Stimulated activated CD4-positive, alpha-beta T cell treated with anti-CD3 and anti-CD28 coated beads, Interleukin-4, amount 100 ng/mL, for 48 hours (primary cell): Measurements from ENCODE around the gene BOD1L1.

Experiments used
- DNase-seq, 2 donors: peaks; one replicate each; pipeline ENCODE4 v3.0.0-alpha.2; 2020; ENCODE audit warnings: low read depth in 2 of 2

The BOD1L1 gene

DNA sequence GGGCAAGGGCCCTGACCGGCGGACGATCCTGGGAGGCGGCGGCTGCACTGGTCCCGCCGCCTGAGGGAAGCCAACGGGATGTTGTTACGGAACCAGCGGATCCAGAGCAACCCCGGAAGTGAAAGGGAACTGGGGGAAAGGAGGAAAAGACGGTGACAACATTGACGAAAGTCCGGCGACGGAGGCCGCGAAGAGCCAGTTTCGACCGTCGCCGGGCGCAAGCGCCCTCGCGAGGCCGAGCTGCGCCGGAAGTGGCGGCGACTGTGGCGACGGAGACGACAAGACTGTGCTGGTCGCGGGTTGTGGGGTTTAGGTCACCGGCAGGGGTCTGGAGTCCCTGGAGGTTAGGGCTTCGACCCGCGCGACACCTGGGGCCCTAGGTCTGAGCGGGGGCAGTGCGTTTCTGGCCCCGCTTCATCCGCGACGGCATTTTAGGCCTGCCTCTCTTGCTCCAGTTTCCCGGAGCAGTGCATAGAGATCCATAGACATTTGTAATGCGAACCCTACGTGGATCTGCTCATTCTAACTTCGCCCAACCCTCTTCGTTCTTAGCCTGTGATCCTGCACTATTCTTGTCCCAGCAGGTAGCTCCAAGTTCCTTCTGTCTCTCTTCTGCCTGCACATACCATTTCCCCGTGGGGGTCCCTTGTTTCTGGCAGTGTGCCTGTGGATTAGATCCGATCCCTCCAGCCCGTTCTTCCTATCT is at the start of gene BOD1L1:
Gene BOD1L1, minus strand, starts transcription at position 120 of the 706 bp plus-strand sequence. CDS start 138 bp downstream, outside the sequence.
- DNase-seq: peak; percentile 61 to 78

- no peak for DNase-seq
These were observed 47.4 kb upstream of the BOD1L1 start for GRCh38 chr4:13674971-13675370.

DNA sequence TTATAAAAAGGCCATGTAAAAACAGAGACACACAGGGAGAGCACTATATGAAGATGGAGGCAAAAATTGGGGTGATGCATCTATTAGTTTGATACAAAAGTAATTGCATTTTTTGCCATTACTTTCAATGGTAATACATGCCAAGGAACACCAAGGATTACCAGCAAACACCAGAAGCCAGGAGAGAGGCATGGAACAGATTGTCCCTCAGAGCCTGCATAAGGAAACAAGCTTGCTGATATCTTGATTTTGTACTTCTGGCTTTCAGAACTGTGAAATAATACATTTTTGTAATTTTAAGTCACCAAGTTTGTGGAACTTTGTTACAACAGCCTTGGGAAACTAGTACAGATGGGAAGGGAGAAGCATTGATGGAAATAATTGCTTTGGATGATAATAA is 45.6 kb upstream of the BOD1L1 start:
- no peak for DNase-seq

DNA sequence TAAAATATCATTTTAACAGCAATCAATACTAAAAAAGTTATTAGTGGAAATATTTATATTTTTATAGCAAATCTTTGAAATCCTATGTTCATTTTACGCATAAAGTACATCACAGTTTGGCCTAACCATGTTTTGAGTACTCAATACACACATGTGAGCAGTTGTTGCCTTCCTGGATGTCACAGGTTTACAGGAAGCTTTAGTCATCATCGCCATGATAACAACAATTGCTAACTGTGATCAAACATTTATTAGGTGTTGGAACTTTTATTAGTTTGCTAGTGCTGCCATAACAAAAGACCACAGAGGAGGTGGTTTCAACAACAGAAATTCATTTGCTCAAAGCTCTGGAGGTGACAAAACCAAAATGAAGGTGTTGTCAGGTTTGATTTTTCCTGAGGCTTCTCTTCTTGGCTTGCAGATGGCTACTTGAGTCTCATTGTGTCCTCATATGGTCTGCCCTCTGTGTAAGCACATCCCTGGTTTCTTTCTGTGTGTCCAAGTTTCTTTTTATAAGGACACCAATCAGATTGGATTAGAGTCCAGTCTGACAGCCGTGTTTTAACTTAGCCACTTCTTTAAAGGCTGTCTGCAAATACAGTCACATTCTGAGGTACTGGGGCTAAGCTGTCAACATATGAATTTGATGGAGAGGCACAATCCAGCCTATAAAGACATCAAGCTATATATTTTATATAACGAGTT is 43.1 kb upstream of the BOD1L1 start:
- DNase-seq: no peak

GRCh38 chr4:13665701-13666660 is 38.5 kb upstream of the BOD1L1 start:
- DNase-seq: no peak

DNA sequence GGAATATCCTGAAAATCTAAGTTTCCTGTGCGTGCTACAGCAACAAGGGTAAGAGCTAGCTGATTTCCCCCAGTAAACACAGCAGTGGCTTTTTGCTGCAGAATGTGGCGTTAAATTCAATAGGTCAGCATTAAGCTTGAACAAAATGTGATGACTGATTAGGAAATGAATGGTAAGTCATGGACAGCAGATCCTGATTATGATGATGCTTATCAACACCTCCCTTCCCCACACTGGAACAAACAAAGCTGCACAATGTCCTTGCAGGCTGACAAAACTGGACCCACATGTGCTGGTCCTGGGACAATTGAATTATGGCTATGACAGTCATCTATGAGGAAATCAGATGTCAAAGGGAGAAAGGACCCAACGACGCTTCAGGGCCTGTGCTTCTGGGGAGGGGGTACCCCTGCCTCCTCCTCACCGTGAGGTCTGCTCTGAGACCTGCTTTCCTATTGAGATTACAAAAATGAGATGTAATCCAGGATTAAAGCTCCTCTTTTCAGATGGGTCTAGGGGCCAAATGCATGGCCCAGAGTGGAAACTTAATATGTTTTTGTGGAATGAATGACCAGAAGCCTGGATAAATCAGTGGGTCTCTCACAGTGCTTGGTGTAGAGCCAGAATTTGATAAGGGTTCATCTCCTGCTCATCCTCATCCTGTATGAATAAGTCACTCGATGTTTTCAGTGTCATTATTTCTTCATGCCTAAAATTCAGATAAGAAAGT is 32.0 kb upstream of the BOD1L1 start:
- no peak for DNase-seq

DNA sequence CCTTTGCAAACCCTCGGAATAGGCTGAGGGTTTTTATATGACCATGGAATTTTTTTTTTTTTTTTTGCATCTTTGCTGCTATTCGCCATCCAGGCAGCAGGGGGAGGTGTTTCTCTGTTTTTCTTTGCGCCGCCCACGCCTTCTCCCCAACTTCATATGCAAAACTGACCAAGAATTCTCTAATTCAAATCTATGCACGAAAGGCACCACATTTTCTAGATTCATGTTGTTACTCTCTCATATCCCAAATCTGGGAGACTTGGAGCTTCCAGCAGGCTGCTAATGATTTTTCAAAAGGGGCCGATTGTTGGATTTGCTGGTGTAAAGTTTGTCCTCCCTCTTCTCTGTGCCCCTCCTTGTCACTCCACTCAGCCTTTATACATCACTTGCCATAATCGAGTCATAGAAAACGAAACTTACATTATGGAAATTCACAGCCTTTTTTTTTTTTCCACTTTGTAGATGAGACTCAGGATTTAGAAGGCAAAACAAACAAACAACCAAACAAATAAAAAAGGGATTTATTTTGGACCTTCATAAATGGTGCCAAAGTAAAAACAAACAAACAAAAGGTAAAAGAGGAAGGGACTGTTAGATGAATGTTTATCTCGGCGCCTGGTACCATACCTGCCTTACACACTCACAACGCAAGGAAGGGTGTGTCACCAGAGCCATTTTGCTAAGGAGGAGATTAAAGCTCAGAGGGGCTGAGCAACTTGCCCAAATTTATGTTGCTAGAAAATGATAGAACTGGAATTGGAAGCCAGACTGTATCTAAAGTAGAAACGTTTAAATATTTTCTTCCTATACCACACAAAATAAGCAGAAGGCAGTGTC is 29.3 kb upstream of the BOD1L1 start:
- DNase-seq: peak; percentile 59 to 73

- peak; percentile 69 to 78 for DNase-seq
These were observed 26.8 kb upstream of the BOD1L1 start for GRCh38 chr4:13654162-13654797.

GRCh38 chr4:13653766-13654161 is 26.2 kb upstream of the BOD1L1 start:
- DNase-seq: no peak

DNA sequence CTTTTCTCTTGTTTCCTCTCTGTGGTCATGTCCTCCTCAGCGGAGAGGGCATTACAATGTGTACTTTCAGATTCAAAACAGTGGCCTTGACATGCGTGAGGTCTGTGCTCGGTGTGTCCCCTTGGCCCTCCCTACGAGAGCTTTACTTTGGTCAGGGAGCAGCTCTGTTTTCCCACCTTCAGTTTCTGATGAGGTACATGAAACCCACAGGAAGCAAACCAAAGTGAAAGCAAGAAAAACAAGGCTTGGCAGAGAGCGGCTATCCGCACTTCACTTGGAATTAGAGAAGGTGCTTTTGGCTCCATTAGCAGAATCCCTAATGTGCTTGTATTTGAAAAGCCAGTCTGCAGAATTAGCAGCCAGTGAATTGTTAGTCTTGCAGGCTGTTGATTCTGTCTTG is 19.5 kb upstream of the BOD1L1 start:
- no peak for DNase-seq

- no peak for DNase-seq
These were observed 17.6 kb upstream of the BOD1L1 start for GRCh38 chr4:13645075-13645474.

DNA sequence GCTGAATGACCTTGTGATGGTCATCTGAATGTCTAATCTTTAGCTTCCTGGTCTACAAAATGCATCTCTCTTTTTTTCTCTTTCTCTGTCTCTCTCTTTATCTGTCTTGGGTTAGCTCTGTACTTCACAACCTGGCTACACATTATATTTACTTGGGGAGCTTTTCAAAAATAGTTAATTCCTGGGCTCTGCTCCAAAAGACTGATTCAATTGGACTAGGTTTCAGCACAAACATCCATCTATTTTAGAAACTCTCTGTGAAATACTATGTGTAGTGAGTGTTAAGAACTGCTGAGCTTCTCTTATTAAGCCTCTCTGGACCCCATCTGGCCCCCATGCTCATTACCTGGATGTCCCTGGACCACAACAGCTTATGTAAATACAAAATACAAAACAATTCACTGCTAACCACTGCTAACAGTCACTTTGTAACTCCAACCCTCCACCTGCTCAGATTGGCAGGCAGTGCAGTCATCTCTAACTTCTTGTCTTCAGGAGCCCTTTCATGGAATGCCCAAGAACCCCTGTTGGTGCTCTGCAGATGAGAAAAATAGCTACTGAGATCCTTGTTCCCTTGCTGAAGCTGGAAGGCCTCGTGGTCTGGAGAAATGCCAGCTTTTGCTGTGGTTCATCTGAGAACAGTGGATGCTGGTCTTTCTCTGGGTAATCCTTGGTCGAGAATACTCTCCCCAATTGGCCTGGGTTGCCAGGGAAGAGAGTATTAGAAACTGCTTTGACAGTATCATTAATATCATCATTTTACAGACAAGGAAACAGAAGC is 14.8 kb upstream of the BOD1L1 start:
- no peak for DNase-seq

- no peak for DNase-seq
These were observed 13.6 kb upstream of the BOD1L1 start for GRCh38 chr4:13641084-13641483.

- no peak for DNase-seq
These were observed 12.8 kb upstream of the BOD1L1 start for GRCh38 chr4:13640149-13640940.

DNA sequence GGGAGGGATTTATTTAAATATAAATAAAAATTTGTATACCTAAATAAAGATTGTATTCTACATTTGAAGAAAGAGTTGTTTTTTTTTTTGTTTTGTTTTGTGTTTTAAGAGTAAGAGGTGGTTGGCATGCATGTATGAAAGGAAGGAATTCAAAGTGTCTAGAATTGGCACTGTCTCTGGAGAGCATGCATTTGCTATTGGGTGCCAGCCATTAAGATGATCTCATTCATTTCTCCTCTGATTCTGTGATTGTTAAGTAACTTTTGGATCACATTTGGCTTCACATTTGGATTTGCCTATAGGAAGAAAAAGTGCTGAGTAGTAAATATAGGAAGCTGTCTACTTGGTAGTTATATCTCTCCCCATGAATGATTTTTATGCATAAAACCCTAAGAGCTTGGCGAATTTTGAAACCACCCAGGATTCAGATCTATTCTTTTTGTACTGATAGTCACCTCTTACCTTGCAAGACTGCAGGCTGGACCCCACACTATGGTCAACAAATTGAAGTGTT is 7.8 kb upstream of the BOD1L1 start:
- no peak for DNase-seq

GRCh38 chr4:13633671-13634070 is 6.1 kb upstream of the BOD1L1 start:
- DNase-seq: no peak

DNA sequence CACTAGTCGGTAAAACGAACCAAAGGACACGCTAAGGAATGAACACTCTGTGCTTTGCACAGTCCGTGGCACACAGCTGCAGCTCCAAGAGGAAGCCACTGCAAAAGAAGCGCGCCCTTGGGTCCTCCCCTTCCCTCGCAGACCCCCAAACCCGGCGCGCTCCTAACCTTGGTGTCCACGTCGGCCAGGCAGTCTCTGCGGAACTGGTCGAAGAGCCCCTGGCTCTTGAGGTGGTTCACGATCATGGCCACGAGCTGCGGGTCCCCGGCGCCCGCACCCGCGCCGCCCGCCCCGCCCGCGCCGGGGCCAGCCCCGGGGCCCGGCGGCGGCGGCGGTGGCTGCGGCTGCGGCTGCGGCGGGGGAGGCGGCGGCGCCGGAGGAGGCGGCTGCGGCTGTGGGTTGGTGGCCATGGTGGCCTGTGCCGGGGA is 333 bp downstream of the BOD1L1 start:
- peak; percentile 9 to 22 for DNase-seq

DNA sequence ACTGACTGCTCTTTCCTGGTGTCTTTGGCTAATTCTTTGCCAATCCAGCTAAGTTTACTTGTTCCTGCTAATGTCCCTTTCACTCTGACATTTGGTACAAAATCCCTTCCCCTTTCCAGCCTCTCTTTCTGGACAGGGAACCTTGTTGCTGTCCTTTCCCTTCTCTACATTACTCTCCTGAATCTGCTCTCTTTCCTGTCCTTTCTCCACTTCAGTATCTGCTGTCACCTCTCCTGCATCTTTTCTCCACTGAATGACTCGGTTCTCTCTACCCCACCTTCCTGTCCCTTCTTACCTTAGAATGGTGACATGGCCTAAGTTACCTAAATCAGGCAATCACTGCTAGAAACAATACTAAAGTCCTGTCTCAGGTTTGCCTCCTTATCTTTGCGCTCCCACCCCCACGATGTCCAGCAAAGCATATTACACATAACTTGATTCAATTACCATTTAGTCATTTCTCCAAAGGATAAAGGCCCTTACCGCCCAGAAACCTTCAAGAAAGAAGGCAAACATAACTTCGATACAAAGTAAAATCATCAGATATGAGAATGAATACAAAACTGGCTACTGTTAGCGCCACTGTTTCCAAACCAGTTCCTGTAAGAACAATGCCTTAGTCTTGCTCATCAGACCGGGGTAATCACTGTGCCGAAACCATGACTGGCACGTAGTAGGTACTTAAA is 890 bp downstream of the BOD1L1 start:
- DNase-seq: no peak
